UCSD-AML1 (cell line): ENCODE results near the gene SLC7A4.
"Not testable (repeated sequence)": the region's sequence is repeated elsewhere in the genome, so short reads cannot be mapped to it uniquely, and the experiment has no call there.

ENCODE experiments used
- DNase-seq: peaks from one replicate; lab custom pipeline; 2025; ENCODE audit not compliant: unreplicated experiment; lab: John Stamatoyannopoulos, UW

Gene SLC7A4

DNA sequence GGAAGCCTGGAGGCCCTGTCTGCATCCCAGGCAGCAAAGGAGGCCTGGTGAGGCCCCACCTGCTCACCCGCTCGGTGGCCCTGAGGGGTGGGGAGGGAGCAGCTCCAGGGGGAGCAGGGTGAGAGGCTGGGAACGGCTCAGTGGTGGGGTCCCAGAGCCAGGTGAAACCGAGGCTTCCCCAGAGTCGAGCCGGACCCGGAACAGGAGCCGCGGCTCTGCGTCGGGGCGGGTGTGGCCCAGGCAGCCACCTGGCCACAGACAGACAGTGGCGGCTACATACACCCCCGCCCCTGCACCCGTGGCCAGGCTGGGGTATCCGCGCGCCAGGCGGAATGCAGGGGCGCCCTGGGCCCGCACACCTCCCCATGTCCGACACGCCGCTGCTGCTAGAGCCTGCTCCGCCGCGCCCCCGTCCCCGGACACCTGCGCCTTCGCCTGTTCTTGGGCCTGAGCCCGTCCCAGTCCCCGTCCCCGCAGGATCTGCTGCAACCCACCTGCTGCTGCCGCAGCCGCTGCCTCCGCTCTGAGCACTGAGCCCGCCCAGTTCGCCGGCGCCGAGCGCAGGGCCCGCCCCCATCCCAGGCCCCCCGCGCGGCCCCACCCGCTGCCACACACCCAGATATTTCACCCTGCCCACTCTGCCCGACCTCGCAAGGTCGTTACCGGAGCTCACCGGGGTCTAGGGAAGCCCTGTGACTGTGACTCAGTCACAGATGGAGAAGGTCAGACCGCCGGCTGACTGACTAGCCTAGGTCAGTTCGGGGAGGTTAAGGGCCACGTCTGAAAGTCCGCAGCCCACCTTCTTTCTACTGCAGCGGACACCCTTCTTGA is at the start of gene SLC7A4:
SLC7A4 (minus strand) TSS at position 525 of the 831 bp plus-strand sequence. CDS start 749 bp downstream, outside the sequence.
- DNase-seq: no peak

- no peak for DNase-seq
Measured at GRCh38 chr22:21080435-21081137, 48.2 kb upstream of the SLC7A4 start.

GRCh38 chr22:21079493-21079892 is 47.1 kb upstream of the SLC7A4 start:
- DNase-seq: no peak

DNA sequence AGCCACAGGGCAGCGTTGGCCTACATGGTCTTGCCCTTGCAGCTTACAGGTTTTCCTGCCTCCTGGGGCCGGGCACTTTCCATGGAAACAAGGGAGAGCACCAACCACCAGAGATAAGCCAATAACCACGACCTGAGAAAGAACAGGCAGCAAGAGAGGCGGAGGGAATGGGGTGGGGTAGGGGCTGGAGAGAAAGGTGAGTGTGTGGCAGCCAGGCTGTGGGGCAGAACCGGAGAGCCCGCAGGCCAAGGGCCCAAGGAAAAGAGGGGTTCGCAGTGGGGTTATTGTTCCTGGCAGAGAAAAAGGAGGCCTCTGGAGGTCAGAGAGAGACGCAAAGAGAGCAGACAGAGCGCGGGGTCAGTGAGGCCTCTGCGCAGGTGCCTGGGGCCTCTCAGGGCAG is 46.6 kb upstream of the SLC7A4 start:
- no peak for DNase-seq

DNA sequence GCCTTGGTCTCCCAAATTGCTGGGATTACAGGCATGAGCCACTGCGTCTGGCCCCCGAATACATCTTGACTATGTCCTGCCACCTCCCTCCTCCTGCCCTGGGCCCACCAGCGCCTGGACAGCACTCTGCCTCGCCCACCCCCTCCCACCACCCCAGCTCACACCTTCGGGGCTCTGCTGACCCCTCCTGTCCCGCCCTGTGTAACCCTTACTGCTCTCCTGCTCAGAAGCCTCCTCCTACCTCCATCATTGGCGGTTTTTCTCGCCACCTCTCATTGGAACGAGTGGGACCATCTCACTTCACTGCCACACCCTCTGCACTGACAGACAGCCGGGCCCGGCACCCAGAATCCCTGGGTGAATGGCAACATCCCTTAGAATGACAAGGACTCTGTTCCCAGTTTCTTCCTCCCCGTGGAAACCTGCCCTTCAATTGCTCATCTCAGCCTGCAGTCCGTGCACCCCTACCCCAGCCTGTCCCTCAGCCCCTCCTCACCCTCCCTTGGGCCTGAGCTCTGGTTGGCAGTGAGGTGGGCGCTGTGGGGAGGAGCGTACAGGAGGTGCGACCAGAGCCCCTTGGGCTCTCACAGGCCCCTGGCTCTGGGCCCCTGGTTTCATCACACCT is 45.6 kb upstream of the SLC7A4 start:
- DNase-seq: no peak

GRCh38 chr22:21076912-21077625 is 44.7 kb upstream of the SLC7A4 start:
- no peak for DNase-seq

DNA sequence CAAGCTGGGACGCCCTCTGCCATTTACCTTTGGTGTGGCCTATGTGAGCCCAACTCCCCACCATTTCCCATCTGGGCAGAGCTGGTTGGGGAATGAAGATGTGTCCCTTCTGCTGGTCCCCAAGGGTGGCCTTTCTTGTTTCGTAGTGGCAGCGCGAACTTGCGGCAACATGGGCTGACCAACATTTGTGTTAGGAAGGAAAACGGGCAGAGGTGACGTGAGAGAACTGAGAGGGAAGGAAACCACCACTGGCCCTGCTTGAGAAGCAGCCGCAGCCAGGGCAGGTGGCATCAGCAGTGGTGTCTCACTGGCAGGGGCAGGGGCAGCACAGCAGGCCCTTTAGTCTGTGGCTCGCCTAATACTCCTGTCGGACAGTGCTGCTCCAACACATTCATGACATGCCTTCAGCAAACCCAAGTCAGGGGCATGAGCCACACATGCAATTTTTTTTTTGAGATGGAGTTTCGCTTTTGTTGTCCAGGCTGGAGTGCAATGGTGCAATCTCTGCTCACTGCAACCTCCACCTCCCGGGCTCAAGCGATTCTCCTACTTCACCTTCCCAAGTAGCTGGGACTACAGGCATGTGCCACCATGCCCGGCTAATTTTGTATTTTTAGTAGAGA is 43.3 kb upstream of the SLC7A4 start:
- no peak for DNase-seq

GRCh38 chr22:21074102-21074715 is 41.8 kb upstream of the SLC7A4 start:
- DNase-seq: no peak

DNA sequence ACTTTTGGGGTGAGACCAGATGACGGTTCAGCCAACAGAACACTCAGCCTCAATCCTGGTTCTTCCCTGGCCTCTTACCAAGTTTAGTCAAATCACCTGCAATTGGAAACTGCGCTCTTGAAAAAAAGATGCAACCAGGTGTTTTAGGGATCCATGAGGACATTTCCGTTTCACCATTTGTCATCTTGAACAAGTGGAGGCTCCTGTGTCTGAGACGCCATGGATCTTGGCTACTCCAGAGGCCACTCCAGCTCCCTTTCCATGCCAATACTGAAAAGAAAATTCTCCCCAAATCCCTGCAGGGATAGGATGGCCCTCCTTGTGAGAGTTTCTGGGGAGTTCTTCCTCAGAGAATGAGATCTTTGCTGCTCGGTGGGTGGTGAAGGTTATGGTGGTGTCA is 41.1 kb upstream of the SLC7A4 start:
- DNase-seq: no peak

DNA sequence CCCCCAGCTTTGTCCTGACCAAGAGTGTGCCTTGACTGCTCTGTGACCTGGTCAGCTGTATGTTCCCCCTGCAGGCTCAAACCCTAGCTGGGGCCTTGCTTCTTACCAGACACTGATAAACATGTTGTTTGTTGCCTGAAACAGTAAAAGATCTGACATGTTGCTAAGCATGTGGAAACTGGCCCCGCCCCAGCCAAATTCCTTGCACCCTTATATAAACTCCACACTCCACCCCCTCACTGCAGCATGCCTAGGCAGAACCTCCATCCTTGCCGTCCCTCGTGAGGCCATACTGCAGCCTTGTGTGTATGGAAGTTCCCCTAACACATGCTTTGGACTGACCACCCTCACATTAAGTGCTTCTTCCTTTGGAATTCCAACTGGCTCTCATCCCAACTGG is 40.7 kb upstream of the SLC7A4 start:
- no peak for DNase-seq

- not testable (repeated sequence) for DNase-seq
Measured at GRCh38 chr22:21071796-21072195, 39.4 kb upstream of the SLC7A4 start.

- no peak for DNase-seq
Measured at GRCh38 chr22:21070690-21071615, 38.6 kb upstream of the SLC7A4 start.

DNA sequence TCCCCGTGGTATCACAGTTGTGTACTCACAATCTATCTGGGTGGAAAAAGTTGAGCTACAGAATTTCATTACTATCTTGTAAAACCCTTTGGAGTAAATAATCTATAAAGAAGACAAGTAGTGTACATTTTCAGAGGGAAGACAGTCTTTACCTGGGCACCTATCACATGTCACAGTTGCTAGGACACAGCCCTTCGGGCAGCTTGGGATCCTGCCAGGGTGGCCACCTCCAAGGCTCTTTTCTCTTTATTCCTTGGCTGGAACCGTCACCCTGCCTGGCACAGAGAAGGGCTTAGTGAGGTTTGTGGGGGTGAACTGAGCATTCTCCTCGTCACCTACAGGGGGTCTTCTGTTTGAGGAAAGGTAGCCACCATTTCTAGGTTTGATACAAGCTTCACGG is 37.0 kb upstream of the SLC7A4 start:
- no peak for DNase-seq

GRCh38 chr22:21068681-21069276 is 36.4 kb upstream of the SLC7A4 start:
- no peak for DNase-seq

- no peak for DNase-seq
Measured at GRCh38 chr22:21067901-21068680, 35.7 kb upstream of the SLC7A4 start.

DNA sequence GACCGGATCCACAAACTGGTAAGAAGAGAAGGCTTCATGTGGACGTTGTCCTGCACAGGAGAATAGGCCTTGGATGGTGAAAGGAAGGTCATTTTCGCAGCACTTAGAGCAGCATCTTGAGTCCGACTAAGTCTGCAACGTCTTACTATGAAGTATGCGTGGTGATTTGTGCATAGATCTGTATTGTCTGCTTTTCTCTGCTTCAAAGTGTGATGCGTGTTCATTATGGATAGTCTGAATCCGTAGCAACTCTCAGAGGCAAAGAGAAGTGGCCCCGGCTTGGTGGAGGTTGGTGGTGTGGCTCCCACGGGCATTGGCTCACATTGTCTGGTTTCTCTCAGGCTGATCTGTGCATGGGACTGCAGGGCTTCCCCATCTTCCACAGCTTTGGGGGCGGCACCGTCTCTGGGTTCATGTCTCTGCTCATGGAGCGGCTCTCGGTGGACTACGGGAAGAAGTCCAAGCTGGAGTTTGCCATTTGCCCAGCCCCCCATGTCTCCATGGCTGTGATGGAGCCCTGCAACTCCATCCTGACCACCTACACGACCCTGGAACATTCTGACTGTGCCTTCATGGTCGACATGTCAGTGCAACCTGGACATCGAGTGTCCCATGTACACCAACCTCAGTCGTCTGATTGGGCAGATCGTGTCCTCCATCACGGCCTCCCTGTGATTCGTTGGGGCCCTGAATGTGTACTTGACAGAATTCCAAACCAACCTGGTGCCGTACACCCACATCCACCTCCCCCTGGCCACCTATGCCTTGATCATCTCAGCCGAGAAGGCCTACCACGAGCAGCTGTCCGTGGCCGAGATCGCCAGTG is 34.9 kb upstream of the SLC7A4 start:
- DNase-seq: no peak
